Measurements from ENCODE around the gene ANLN. TPM values are rescaled to one million over a fixed set of nuclear protein-coding genes. Genes with fewer than 3 reads are reported as not detected.

Gene ANLN
- total RNA-seq, 1 donor from 2014 or later, result 33.2 TPM

- Mint-ChIP-seq H3K27ac (ENCODE audit: unreplicated experiment) (no peak overlapping the region), H3K27me3 (ENCODE audit: low read depth) (no peaks in the 10 kb centered on the region)
Observed at GRCh38 chr7:36404639-36405408, 15.2 kb downstream of the ANLN start.

GRCh38 chr7:36405409-36405803 is 15.7 kb downstream of the ANLN start:
- no peak for DNase-seq (ENCODE audit: low spot score)
- H3K4me1 Mint-ChIP-seq (ENCODE audit: low read depth), result peaks cover 11% of the 10 kb centered on the region
- H3K4me3 Mint-ChIP-seq (ENCODE audit: unreplicated experiment), result no peak overlapping the region
- no peak overlapping the region for H3K27ac Mint-ChIP-seq (ENCODE audit: unreplicated experiment)
- H3K36me3 Mint-ChIP-seq (ENCODE audit: low read depth), result peaks cover 5% of the 10 kb centered on the region
- TF ChIP-seq CTCF (IDR thresholded peaks at IDR 0.05), result no peak
- no peaks in the 10 kb centered on the region for H3K27me3 Mint-ChIP-seq (ENCODE audit: low read depth)
- no peaks in the 10 kb centered on the region for H3K9me3 Mint-ChIP-seq (ENCODE audit: low read depth)

More at GRCh38 chr7:36404639-36405408, 15.2 kb downstream of the ANLN start:
- Mint-ChIP-seq H3K9me3 (ENCODE audit: low read depth) (no peaks in the 10 kb centered on the region), H3K4me1 (ENCODE audit: low read depth) (peaks cover 13% of the 10 kb centered on the region), H3K36me3 (ENCODE audit: low read depth) (peaks cover 5% of the 10 kb centered on the region), H3K4me3 (ENCODE audit: unreplicated experiment) (no peak overlapping the region)
- DNase-seq (ENCODE audit: low spot score), result no peak
- TF ChIP-seq CTCF (IDR thresholded peaks at IDR 0.05), result no peak

GRCh38 chr7:36406156-36406555 is 16.5 kb downstream of the ANLN start:
- no peak for TF ChIP-seq CTCF (IDR thresholded peaks at IDR 0.05)
- DNase-seq (ENCODE audit: low spot score), result no peak
- H3K4me1 Mint-ChIP-seq (ENCODE audit: low read depth), result peaks cover 11% of the 10 kb centered on the region
- H3K9me3 Mint-ChIP-seq (ENCODE audit: low read depth), result no peaks in the 10 kb centered on the region
- H3K4me3 Mint-ChIP-seq (ENCODE audit: unreplicated experiment), result no peak overlapping the region
- H3K27me3 Mint-ChIP-seq (ENCODE audit: low read depth), result no peaks in the 10 kb centered on the region
- H3K36me3 Mint-ChIP-seq (ENCODE audit: low read depth), result peaks cover 5% of the 10 kb centered on the region
- no peak overlapping the region for H3K27ac Mint-ChIP-seq (ENCODE audit: unreplicated experiment)

- H3K9me3 Mint-ChIP-seq (ENCODE audit: low read depth), result no peaks in the 10 kb centered on the region
- H3K27ac Mint-ChIP-seq (ENCODE audit: unreplicated experiment), result no peak overlapping the region
- H3K36me3 Mint-ChIP-seq (ENCODE audit: low read depth), result peaks cover 5% of the 10 kb centered on the region
- H3K4me1 Mint-ChIP-seq (ENCODE audit: low read depth), result peaks cover 9% of the 10 kb centered on the region
- no peaks in the 10 kb centered on the region for H3K27me3 Mint-ChIP-seq (ENCODE audit: low read depth)
- no peak overlapping the region for H3K4me3 Mint-ChIP-seq (ENCODE audit: unreplicated experiment)
- no peak for TF ChIP-seq CTCF (IDR thresholded peaks at IDR 0.05)
- DNase-seq (ENCODE audit: low spot score), result no peak
Observed at GRCh38 chr7:36407636-36408550, 18.2 kb downstream of the ANLN start.

GRCh38 chr7:36408589-36408988 is 18.9 kb downstream of the ANLN start:
- no peak for TF ChIP-seq CTCF (IDR thresholded peaks at IDR 0.05)
- DNase-seq (ENCODE audit: low spot score), result no peak
- peaks cover 5% of the 10 kb centered on the region for H3K36me3 Mint-ChIP-seq (ENCODE audit: low read depth)
- H3K27ac Mint-ChIP-seq (ENCODE audit: unreplicated experiment), result no peak overlapping the region
- H3K9me3 Mint-ChIP-seq (ENCODE audit: low read depth), result no peaks in the 10 kb centered on the region
- no peak overlapping the region for H3K4me3 Mint-ChIP-seq (ENCODE audit: unreplicated experiment)
- H3K27me3 Mint-ChIP-seq (ENCODE audit: low read depth), result no peaks in the 10 kb centered on the region
- H3K4me1 Mint-ChIP-seq (ENCODE audit: low read depth), result peaks cover 9% of the 10 kb centered on the region

All from chondrocyte (in vitro differentiated cells).